K562 (cell line): ENCODE measurements around the gene PHACTR2.

ENCODE experiments used
- CEBPB ChIP-seq: fragments of 450-650 bp; IDR thresholded peaks from 2 replicates; pipeline ENCODE4 v1.6.1; 2016; ENCODE audit warnings: missing genetic modification characterization, missing compliant biosample characterization
- FIP1L1 ChIP-seq: fragments of 200-400 bp; formaldehyde crosslinking; IDR thresholded peaks from 2 replicates; pipeline ENCODE4 v1.6.1; 2018; ENCODE audit warnings: mild to moderate bottlenecking, low read depth, low read length; ENCODE audit not compliant: poor library complexity, severe bottlenecking
- HDAC6 ChIP-seq: IDR thresholded peaks from 2 replicates; pipeline ENCODE4 v1.6.1; 2012; ENCODE audit warnings: low read depth, mild to moderate bottlenecking, control low read depth, inconsistent platforms, low read length, moderate library complexity
- MTA1 ChIP-seq: fragments of 450-650 bp; IDR thresholded peaks from 2 replicates; pipeline ENCODE4 v1.6.1; 2017; ENCODE audit warnings: borderline replicate concordance
- NFYB ChIP-seq: IDR thresholded peaks from 2 replicates; pipeline ENCODE4 v1.6.1; 2011; ENCODE audit warnings: mild to moderate bottlenecking, moderate library complexity; ENCODE audit not compliant: insufficient read length; ENCODE audit errors: extremely low read depth
- POLR2AphosphoS5 ChIP-seq: IDR thresholded peaks from 2 replicates; pipeline ENCODE4 v1.6.1; 2011; ENCODE audit warnings: mild to moderate bottlenecking, low read depth, low read length, moderate library complexity; ENCODE audit not compliant: control insufficient read depth, insufficient read depth
- THRAP3 ChIP-seq: fragments of 450-650 bp; IDR thresholded peaks from 2 replicates; pipeline ENCODE4 v1.6.1; 2016; ENCODE audit warnings: mild to moderate bottlenecking, inconsistent platforms, borderline replicate concordance

DNA sequence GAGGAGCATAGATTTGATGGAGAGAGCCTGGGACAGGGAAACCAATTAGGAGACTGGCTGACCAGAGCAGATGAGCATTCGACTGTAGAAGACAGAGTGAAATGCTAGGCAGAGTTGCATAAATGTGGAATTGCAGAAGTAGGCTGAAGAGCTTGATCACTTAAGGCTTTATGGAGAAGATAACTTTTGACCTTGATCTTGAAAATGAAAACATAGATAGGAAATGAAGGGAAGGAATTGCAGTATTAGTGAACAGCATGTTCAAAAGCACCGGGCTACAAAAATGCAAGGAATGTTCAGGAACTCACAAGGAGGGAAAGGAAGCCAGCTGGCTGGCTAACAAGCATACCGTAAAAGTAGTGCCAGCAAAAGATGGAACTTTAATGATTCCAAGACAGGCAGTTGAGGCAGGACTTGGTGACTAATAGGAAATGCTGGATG is 144.8 kb downstream of the PHACTR2 start:
- TF ChIP-seq NFYB (no peak), POLR2AphosphoS5 (no peak), HDAC6 (no peak), FIP1L1 (no peak), THRAP3 (no peak), CEBPB (tag) (no peak), MTA1 (no peak)
